NT2/D1 (cell line): ENCODE results near the gene IMMP2L.

Experiments used
- DNase-seq: peaks from one replicate; pipeline ENCODE4 v3.0.0-alpha.2; 2011; ENCODE audit warnings: low read depth, low spot score
- H3K27me3 ChIP-seq: 2 replicates; pipeline ENCODE4 v1.6.0; 2011; ENCODE audit warnings: mild to moderate bottlenecking; ENCODE audit not compliant: insufficient read length, insufficient read depth
- H3K36me3 ChIP-seq: 2 replicates; pipeline ENCODE4 v1.6.1; 2011; ENCODE audit warnings: mild to moderate bottlenecking, low read length, mixed read lengths; ENCODE audit not compliant: insufficient read depth, insufficient read length
- H3K4me1 ChIP-seq: 2 replicates; pipeline ENCODE4 v1.5.1; 2011; ENCODE audit not compliant: insufficient read depth, insufficient read length
- H3K4me3 ChIP-seq: 2 replicates; pipeline ENCODE4 v1.5.1; 2011; ENCODE audit warnings: low read depth; ENCODE audit not compliant: insufficient read length
- H3K9ac ChIP-seq: 2 replicates; pipeline ENCODE4 v1.6.0; 2011; ENCODE audit warnings: low read depth; ENCODE audit not compliant: insufficient read length
- H3K9me3 ChIP-seq: 2 replicates; pipeline ENCODE4 v1.5.1; 2011; ENCODE audit warnings: mild to moderate bottlenecking, low read length; ENCODE audit not compliant: insufficient read depth
- SUZ12 ChIP-seq: IDR thresholded peaks from 2 replicates; pipeline ENCODE4 v1.6.1; 2011; ENCODE audit not compliant: insufficient read length, insufficient read depth; ENCODE audit errors: extremely low read depth
- YY1 ChIP-seq: IDR thresholded peaks from 2 replicates; pipeline ENCODE4 v1.6.1; 2011; ENCODE audit not compliant: insufficient read length, insufficient read depth
- ZNF274 ChIP-seq: IDR thresholded peaks from 2 replicates; pipeline ENCODE4 v1.6.1; 2011; ENCODE audit warnings: mild to moderate bottlenecking, low read depth, low read length

IMMP2L gene

GRCh38 chr7:110974441-110974840 is 587.9 kb downstream of the IMMP2L start:
- Histone ChIP-seq H3K27me3 (no peaks in the 10 kb centered on the region), H3K9me3 (no peaks in the 10 kb centered on the region), H3K36me3 (no peaks in the 10 kb centered on the region), H3K4me1 (no peaks in the 10 kb centered on the region), H3K4me3 (no peak overlapping the region), H3K9ac (no peak overlapping the region)
- no peak for DNase-seq
- TF ChIP-seq YY1 (no peak), SUZ12 (no peak), ZNF274 (no peak)

GRCh38 chr7:110973196-110973990 is 588.9 kb downstream of the IMMP2L start:
- DNase-seq = no peak
- Histone ChIP-seq H3K27me3 (no peaks in the 10 kb centered on the region), H3K9ac (no peak overlapping the region), H3K9me3 (no peaks in the 10 kb centered on the region), H3K36me3 (no peaks in the 10 kb centered on the region), H3K4me3 (no peak overlapping the region), H3K4me1 (no peaks in the 10 kb centered on the region)
- no peak for TF ChIP-seq YY1
- no peak for TF ChIP-seq ZNF274
- TF ChIP-seq SUZ12 = no peak

DNA sequence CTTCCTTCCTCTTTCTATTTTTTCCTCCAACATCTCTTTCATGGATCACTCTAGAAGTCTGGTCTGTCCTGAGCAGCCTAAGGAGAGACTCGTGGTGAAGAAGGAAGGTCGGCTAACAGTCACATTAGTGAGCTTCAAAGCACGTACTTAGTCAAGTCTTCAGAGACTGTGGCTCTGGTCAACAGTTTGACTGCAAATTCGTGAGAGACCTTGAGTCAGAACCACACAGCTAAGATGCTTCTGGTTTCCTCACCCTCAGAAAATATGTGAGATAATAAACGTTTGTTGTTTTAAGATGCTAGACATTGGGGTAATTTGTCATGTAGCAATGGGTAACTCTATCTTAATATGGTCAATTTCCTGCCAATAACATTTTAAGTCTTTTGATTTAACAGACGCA is 597.5 kb downstream of the IMMP2L start:
- no peaks in the 10 kb centered on the region for H3K36me3 ChIP-seq
- H3K9me3 ChIP-seq = no peaks in the 10 kb centered on the region
- no peaks in the 10 kb centered on the region for H3K27me3 ChIP-seq
- TF ChIP-seq YY1 (no peak), SUZ12 (no peak), ZNF274 (no peak)
- H3K4me3 ChIP-seq = no peak overlapping the region
- no peak for DNase-seq
- H3K4me1 ChIP-seq = no peaks in the 10 kb centered on the region
- H3K9ac ChIP-seq = no peak overlapping the region

GRCh38 chr7:110962826-110963225 is 599.5 kb downstream of the IMMP2L start:
- H3K27me3 ChIP-seq = no peaks in the 10 kb centered on the region
- H3K9ac ChIP-seq = no peak overlapping the region
- H3K4me1 ChIP-seq = no peaks in the 10 kb centered on the region
- TF ChIP-seq YY1 = no peak
- TF ChIP-seq SUZ12 = no peak
- TF ChIP-seq ZNF274 = no peak
- DNase-seq = no peak
- no peaks in the 10 kb centered on the region for H3K36me3 ChIP-seq
- H3K4me3 ChIP-seq = no peak overlapping the region
- no peaks in the 10 kb centered on the region for H3K9me3 ChIP-seq

DNA sequence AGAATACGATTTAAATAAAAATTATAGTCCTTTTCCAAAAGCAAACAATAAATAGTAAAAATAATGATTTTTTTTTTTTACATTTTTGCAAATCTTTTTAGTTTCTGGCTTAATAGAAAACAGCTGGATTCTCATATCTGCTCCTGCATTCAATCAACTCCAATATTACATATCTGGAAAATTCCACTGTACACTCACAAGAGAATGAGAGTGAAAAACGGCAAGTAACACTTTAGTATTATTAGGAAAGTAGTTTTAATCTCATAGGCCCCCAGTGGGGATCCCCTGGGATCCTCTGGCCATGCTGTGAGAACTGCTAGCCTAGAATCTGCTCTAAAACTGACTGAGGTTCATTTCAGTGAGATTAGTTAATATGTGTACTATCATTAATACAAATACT is 599.9 kb downstream of the IMMP2L start:
- no peaks in the 10 kb centered on the region for H3K36me3 ChIP-seq
- TF ChIP-seq YY1 = no peak
- TF ChIP-seq SUZ12 = no peak
- no peak for TF ChIP-seq ZNF274

DNA sequence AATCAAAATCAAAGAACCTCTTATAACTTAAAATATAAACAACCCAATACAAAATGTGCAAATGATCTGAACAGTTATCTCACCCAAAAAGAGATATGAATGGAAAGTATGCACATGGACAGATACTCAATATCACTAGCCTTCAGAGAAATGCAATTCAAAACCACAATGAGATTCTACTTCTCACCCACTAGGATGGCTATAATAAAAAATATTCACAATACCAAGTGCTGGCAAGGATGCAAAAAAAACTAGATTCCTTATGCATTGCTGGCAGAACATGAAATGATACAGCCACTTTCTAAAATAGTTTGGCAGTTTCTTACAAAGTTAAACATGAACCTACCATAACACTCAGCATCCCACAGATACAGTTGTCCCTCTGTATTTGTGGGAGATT is 601.5 kb downstream of the IMMP2L start:
- Histone ChIP-seq H3K36me3 (no peaks in the 10 kb centered on the region), H3K9ac (no peak overlapping the region), H3K27me3 (no peaks in the 10 kb centered on the region), H3K9me3 (no peaks in the 10 kb centered on the region), H3K4me1 (no peaks in the 10 kb centered on the region), H3K4me3 (no peak overlapping the region)
- TF ChIP-seq ZNF274 (no peak), YY1 (no peak), SUZ12 (no peak)
- DNase-seq = no peak

More for the DNA sequence above, 599.9 kb downstream of the IMMP2L start:
- H3K4me3 ChIP-seq = no peak overlapping the region
- no peak overlapping the region for H3K9ac ChIP-seq
- no peaks in the 10 kb centered on the region for H3K4me1 ChIP-seq
- no peaks in the 10 kb centered on the region for H3K9me3 ChIP-seq
- no peaks in the 10 kb centered on the region for H3K27me3 ChIP-seq
- no peak for DNase-seq

DNA sequence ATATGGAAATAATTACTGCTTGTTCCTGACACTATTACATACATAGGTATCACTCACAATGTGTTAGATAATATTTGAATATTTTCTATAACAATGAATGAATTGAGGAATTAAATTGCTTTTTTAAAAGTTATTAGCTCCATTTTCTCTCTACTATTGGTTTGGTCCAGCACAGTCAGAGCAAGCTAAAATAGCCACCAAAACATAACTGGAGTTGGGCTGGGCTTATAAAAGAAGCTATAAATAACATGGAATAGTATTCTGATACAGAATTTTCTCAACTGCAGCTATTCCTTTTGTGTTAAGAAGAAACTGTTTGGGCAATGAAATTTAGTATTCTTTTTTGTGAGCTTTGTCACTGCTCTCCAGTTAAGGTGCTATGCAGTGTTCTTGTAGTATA is 614.0 kb downstream of the IMMP2L start:
- Histone ChIP-seq H3K9me3 (no peaks in the 10 kb centered on the region), H3K27me3 (no peaks in the 10 kb centered on the region), H3K4me3 (no peak overlapping the region), H3K9ac (no peak overlapping the region), H3K36me3 (no peaks in the 10 kb centered on the region), H3K4me1 (no peaks in the 10 kb centered on the region)
- TF ChIP-seq YY1 = no peak
- TF ChIP-seq ZNF274 = no peak
- no peak for TF ChIP-seq SUZ12
- no peak for DNase-seq
